HFFc6 (cell line): ENCODE measurements around the gene ACP3. TPM values are rescaled to one million over a fixed set of nuclear protein-coding genes. Genes with fewer than 3 reads are reported as not detected.
"Not testable (repeated sequence)": the region's sequence is repeated elsewhere in the genome, so short reads cannot be mapped to it uniquely, and the experiment has no call there.

Experiments used
- DNase-seq: peaks from one replicate; pipeline ENCODE4 v3.0.0-alpha.2; 2018
- H3K27ac Mint-ChIP-seq: 2 replicates; pipeline ENCODE4 v1.8.0; 2020; ENCODE audit warnings: mild to moderate bottlenecking, mixed read lengths
- H3K27me3 Mint-ChIP-seq: 2 replicates; pipeline ENCODE4 v1.8.0; 2021; ENCODE audit warnings: mild to moderate bottlenecking, moderate library complexity, mixed read lengths; ENCODE audit not compliant: insufficient read depth
- H3K36me3 Mint-ChIP-seq: 2 replicates; pipeline ENCODE4 v1.8.0; 2021; ENCODE audit warnings: low read depth, mixed read lengths
- H3K4me1 Mint-ChIP-seq: 2 replicates; pipeline ENCODE4 v1.8.0; 2020; ENCODE audit warnings: low read depth, mixed read lengths
- H3K4me3 Mint-ChIP-seq: 2 replicates; pipeline ENCODE4 v1.8.0; 2020; ENCODE audit warnings: mild to moderate bottlenecking, moderate library complexity, mixed read lengths
- H3K9me3 Mint-ChIP-seq: 2 replicates; pipeline ENCODE4 v1.8.0; 2020; ENCODE audit warnings: mild to moderate bottlenecking, mixed read lengths
- CTCF ChIP-seq: fragments of 200-600 bp; sonication (generic); IDR thresholded peaks from 2 replicates; pipeline ENCODE4 v1.5.0; 2021; ENCODE audit warnings: antibody characterized with exemption, mild to moderate bottlenecking
- total RNA-seq, 6 experiments: library from RNA; stranded (reverse); fragmentation: NEBNext Ultra II Directional; extraction: Animal tissue kit (Norgen Biotek cat#: 25700); gene quantifications; 2 replicates in 1 of 6; 3 replicates in 5 of 6; pipeline ENCODE4 v1.2.3, GENCODE V29; 2021

ACP3 gene
- total RNA-seq, 6 experiments from 2014 or later = not detected

- TF ChIP-seq CTCF = no peak
- no peak for DNase-seq
- no peak overlapping the region for H3K4me3 Mint-ChIP-seq
- H3K27me3 Mint-ChIP-seq = peaks cover 6% of the 10 kb centered on the region
- H3K36me3 Mint-ChIP-seq = no peaks in the 10 kb centered on the region
- H3K4me1 Mint-ChIP-seq = peaks cover 5% of the 10 kb centered on the region; the same call in 1 of the 2 replicates
- H3K9me3 Mint-ChIP-seq = peaks cover 5% of the 10 kb centered on the region
- no peak overlapping the region for H3K27ac Mint-ChIP-seq
These were observed 28.9 kb upstream of the ACP3 start for GRCh38 chr3:132288357-132288756.

- no peak for DNase-seq
- Mint-ChIP-seq H3K4me1 (peaks cover 5% of the 10 kb centered on the region; the same call in 1 of the 2 replicates), H3K36me3 (no peaks in the 10 kb centered on the region), H3K9me3 (peaks cover 5% of the 10 kb centered on the region), H3K4me3 (no peak overlapping the region), H3K27me3 (peaks cover 5% of the 10 kb centered on the region), H3K27ac (no peak overlapping the region)
- TF ChIP-seq CTCF = no peak
These were observed 27.9 kb upstream of the ACP3 start for GRCh38 chr3:132289316-132289715.

- peaks cover 5% of the 10 kb centered on the region; the same call in 1 of the 2 replicates for H3K4me1 Mint-ChIP-seq
- TF ChIP-seq CTCF = no peak
- peak; percentile 15 for DNase-seq
- H3K4me3 Mint-ChIP-seq = no peak overlapping the region
- peaks cover 5% of the 10 kb centered on the region for H3K9me3 Mint-ChIP-seq
- no peak overlapping the region for H3K27ac Mint-ChIP-seq
- no peaks in the 10 kb centered on the region for H3K36me3 Mint-ChIP-seq
- H3K27me3 Mint-ChIP-seq = peaks cover 5% of the 10 kb centered on the region
These were observed 26.4 kb upstream of the ACP3 start for GRCh38 chr3:132290833-132291232.

GRCh38 chr3:132292042-132292441, 25.2 kb upstream of the ACP3 start:
- no peak for TF ChIP-seq CTCF
- peaks cover 5% of the 10 kb centered on the region for H3K27me3 Mint-ChIP-seq
- no peaks in the 10 kb centered on the region for H3K36me3 Mint-ChIP-seq
- peaks cover 11% of the 10 kb centered on the region for H3K9me3 Mint-ChIP-seq
- DNase-seq = no peak
- no peak overlapping the region for H3K4me3 Mint-ChIP-seq
- peaks cover 5% of the 10 kb centered on the region; the same call in 1 of the 2 replicates for H3K4me1 Mint-ChIP-seq
- H3K27ac Mint-ChIP-seq = no peak overlapping the region

GRCh38 chr3:132293251-132293650, 24.0 kb upstream of the ACP3 start:
- TF ChIP-seq CTCF = no peak
- H3K9me3 Mint-ChIP-seq = peaks cover 6% of the 10 kb centered on the region
- no peaks in the 10 kb centered on the region for H3K36me3 Mint-ChIP-seq
- no peak overlapping the region for H3K27ac Mint-ChIP-seq
- H3K27me3 Mint-ChIP-seq = no peaks in the 10 kb centered on the region; the same call in 1 of the 2 replicates
- peaks cover 5% of the 10 kb centered on the region; the same call in 1 of the 2 replicates for H3K4me1 Mint-ChIP-seq
- H3K4me3 Mint-ChIP-seq = no peak overlapping the region
- no peak for DNase-seq

GRCh38 chr3:132294906-132295305, 22.3 kb upstream of the ACP3 start:
- Mint-ChIP-seq H3K27ac (no peak overlapping the region), H3K4me1 (peaks cover 5% of the 10 kb centered on the region; the same call in 1 of the 2 replicates), H3K27me3 (peaks cover 5% of the 10 kb centered on the region), H3K4me3 (no peak overlapping the region), H3K9me3 (peaks cover 6% of the 10 kb centered on the region; the same call in 1 of the 2 replicates), H3K36me3 (no peaks in the 10 kb centered on the region)
- no peak for TF ChIP-seq CTCF
- no peak for DNase-seq

- not testable (repeated sequence) for H3K4me3 Mint-ChIP-seq, H3K4me1 Mint-ChIP-seq, H3K27me3 Mint-ChIP-seq, DNase-seq, H3K36me3 Mint-ChIP-seq, H3K27ac Mint-ChIP-seq, H3K9me3 Mint-ChIP-seq
These were observed 13.6 kb upstream of the ACP3 start for GRCh38 chr3:132303336-132304201.

GRCh38 chr3:132304351-132304750, 12.9 kb upstream of the ACP3 start:
- H3K27ac Mint-ChIP-seq, H3K27me3 Mint-ChIP-seq, H3K4me3 Mint-ChIP-seq, H3K9me3 Mint-ChIP-seq, H3K4me1 Mint-ChIP-seq, H3K36me3 Mint-ChIP-seq, DNase-seq: not testable (repeated sequence)
